ENCODE data around the gene DOK1.

Gene DOK1

DNA sequence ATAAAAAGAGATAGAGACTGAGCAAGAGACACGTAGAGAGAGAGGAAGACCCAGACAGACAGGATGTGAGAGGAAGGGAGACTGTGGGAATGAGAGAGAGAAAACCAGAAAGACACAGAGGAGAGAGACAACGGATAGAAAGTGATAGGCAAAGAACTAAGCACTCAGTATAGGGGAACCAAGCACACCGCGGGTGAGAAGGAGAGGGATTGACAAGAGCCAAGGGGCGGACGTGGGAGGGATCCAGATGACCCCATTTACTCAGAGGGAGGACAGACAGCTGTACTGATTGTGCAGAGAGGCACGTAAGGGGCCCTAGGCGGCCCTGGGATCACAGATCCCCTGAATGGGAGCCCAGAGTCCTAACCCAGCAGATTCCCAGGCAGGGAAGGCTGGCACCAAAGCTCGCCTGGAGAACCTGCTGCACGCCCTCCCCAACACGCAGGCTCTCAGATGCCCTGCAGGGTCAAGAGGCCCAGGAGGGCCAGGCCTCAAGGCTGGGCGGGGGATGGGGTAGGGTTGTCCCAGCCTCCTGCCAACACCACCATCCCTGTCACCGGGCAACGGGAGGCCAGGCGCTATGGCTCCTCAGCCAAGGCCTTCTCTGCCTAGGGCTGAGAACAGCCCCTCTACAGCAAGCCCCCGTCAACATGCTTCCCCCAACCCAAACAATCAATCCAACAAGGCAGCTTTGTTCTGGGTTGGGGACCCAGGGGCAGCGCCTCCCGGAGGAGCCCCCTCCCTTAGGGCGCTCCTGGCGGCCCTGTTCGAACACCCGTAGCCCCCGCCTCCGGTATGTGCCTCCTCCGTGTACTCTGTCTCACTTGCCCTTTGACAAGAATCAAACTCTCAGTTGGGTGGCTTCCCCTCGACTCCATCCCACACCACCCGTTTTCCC is 1.4 kb upstream of the DOK1 start:
- no peak for DNase-seq (ENCODE audit: low read depth)
- H3K4me3 ChIP-seq (ENCODE audit: low read depth, low read length): peak overlapping the region; percentile 92
- TF ChIP-seq, protein P1, sequence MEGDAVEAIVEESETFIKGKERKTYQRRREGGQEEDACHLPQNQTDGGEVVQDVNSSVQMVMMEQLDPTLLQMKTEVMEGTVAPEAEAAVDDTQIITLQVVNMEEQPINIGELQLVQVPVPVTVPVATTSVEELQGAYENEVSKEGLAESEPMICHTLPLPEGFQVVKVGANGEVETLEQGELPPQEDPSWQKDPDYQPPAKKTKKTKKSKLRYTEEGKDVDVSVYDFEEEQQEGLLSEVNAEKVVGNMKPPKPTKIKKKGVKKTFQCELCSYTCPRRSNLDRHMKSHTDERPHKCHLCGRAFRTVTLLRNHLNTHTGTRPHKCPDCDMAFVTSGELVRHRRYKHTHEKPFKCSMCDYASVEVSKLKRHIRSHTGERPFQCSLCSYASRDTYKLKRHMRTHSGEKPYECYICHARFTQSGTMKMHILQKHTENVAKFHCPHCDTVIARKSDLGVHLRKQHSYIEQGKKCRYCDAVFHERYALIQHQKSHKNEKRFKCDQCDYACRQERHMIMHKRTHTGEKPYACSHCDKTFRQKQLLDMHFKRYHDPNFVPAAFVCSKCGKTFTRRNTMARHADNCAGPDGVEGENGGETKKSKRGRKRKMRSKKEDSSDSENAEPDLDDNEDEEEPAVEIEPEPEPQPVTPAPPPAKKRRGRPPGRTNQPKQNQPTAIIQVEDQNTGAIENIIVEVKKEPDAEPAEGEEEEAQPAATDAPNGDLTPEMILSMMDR (IDR thresholded peaks at IDR 0.05; ENCODE audit: low read depth, low read length, missing control alignments): no peak
- in situ Hi-C loops (cut with HindIII; ENCODE audit: low sequenced_read_pairs): no loop called here

DNA sequence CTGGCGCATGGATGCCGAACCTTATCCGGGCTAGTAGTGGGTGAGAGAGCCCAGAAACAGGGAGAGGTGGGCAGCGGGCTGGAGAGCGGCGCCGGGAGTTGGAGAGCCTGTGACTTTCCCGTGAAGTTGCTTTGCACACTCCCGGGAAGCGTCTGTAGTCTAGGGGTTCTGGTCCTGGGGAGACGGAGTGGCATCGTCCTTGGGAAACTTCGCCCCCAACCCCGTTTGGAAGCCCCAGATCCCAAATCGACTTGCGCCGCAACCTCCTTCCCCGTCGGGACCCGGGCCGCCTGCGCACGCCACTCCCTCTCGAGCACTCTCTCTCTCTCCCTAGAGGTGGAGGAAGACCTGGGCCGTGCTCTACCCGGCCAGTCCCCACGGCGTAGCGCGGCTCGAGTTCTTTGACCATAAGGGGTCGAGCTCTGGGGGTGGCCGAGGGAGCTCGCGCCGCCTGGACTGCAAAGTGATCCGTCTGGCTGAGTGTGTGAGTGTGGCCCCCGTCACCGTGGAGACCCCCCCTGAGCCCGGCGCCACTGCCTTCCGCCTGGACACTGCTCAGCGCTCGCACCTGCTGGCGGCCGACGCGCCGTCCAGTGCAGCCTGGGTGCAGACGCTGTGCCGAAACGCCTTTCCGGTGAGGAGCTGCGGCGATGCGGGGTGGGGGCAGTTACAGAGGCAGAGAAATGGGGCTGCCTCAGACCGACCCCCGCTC is 456 bp downstream of the DOK1 start:
- peak overlapping the region; percentile 92 for H3K4me3 ChIP-seq (ENCODE audit: low read depth, low read length)
- in situ Hi-C loops (cut with HindIII; ENCODE audit: low sequenced_read_pairs): no loop called here
- TF ChIP-seq, protein P1 (IDR thresholded peaks at IDR 0.05; ENCODE audit: low read depth, low read length, missing control alignments): no peak
- no peak for DNase-seq (ENCODE audit: low read depth)

DNA sequence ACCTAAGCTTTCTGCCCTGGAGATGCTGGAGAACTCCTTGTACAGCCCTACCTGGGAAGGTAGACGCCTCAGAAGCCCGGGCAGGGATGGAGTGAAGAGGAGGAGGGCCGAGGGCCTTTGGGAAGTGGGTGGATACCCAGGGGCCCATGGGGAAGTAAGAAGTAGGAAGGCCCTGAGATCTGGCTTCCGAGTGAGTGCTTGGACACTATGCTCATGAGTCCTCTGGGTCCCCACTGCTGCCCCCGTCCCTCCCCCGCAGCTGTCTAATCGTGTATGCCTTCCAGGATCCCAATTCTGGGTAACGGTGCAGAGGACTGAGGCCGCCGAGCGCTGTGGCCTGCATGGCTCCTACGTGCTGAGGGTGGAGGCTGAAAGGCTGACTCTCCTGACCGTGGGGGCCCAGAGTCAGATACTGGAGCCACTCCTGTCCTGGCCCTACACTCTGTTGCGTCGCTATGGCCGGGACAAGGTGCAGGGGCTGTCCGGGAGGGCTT is 1.1 kb downstream of the DOK1 start:
- peak overlapping the region; percentile 92 for H3K4me3 ChIP-seq (ENCODE audit: low read depth, low read length)
- in situ Hi-C loops (cut with HindIII; ENCODE audit: low sequenced_read_pairs): no loop called here
- TF ChIP-seq, protein P1 (IDR thresholded peaks at IDR 0.05; ENCODE audit: low read depth, low read length, missing control alignments): no peak
- DNase-seq (ENCODE audit: low read depth): no peak

DNA sequence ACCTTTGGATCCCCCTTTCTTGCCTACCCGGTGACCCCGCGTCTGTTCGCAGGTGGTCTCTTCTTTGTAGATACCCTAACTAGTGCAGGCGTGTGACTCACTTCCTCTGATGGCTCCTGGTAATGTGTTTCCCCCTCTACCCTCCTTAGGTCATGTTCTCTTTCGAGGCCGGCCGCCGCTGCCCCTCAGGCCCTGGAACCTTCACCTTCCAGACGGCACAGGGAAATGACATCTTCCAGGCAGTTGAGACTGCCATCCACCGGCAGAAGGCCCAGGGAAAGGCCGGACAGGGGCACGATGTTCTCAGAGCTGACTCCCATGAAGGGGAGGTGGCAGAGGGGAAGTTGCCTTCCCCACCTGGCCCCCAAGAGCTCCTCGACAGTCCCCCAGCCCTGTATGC is 1.6 kb downstream of the DOK1 start:
- H3K4me3 ChIP-seq (ENCODE audit: low read depth, low read length): peak overlapping the region; percentile 92
- no peak for DNase-seq (ENCODE audit: low read depth)
- TF ChIP-seq, protein P1 (IDR thresholded peaks at IDR 0.05; ENCODE audit: low read depth, low read length, missing control alignments): no peak
- in situ Hi-C loops (cut with HindIII; ENCODE audit: low sequenced_read_pairs): no loop called here

DNA sequence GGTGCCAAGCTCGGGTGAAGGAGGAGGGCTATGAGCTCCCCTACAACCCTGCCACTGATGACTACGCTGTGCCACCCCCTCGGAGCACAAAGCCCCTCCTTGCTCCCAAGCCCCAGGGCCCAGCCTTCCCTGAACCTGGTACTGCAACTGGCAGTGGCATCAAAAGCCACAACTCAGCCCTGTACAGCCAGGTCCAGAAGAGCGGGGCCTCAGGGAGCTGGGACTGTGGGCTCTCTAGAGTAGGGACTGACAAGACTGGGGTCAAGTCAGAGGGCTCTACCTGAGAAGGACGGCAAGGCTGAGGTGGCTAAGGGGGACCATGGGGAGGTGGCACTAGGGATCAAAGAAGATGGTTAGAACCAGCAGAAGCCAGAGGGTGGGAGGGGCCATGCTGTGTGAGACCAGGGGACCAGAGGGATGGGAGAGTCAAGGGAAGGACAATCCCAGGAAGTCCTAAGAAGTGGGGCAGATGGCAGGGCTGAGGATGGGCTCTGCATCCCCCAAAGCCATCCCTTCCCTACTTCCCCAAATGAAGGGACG is 2.4 kb downstream of the DOK1 start:
- TF ChIP-seq, protein P1 (IDR thresholded peaks at IDR 0.05; ENCODE audit: low read depth, low read length, missing control alignments): no peak
- no peak for DNase-seq (ENCODE audit: low read depth)
- in situ Hi-C loops (cut with HindIII; ENCODE audit: low sequenced_read_pairs): no loop called here
- H3K4me3 ChIP-seq (ENCODE audit: low read depth, low read length): no peak overlapping the region

All from astrocyte of the cerebellum (primary cell).